HG03175 (cell line): ENCODE data around the gene LGR5.

Experiments
- ATAC-seq: cut with Tn5 transposase; IDR thresholded peaks from one replicate; pipeline ENCODE4 v1.9.1; 2021; ENCODE audit warnings: mild to moderate bottlenecking, moderate library complexity; ENCODE audit not compliant: unreplicated experiment

The LGR5 gene

GRCh38 chr12:71589478-71589881, 149.9 kb downstream of the LGR5 start:
- ATAC-seq: no peak

- no peak for ATAC-seq
Observed at GRCh38 chr12:71591601-71592000, 152.0 kb downstream of the LGR5 start.

- no peak for ATAC-seq
Observed at GRCh38 chr12:71592841-71593240, 153.2 kb downstream of the LGR5 start.

- no peak for ATAC-seq
Observed at GRCh38 chr12:71594214-71594948, 154.8 kb downstream of the LGR5 start.

- ATAC-seq: no peak
Observed at GRCh38 chr12:71599210-71599609, 159.6 kb downstream of the LGR5 start.

- ATAC-seq: no peak
Observed at GRCh38 chr12:71601546-71601945, 161.9 kb downstream of the LGR5 start.

- no peak for ATAC-seq
Observed at GRCh38 chr12:71602761-71603577, 163.4 kb downstream of the LGR5 start.

- ATAC-seq: no peak
Observed at GRCh38 chr12:71605039-71605438, 165.4 kb downstream of the LGR5 start.

- ATAC-seq: no peak
Observed at GRCh38 chr12:71607494-71608330, 168.1 kb downstream of the LGR5 start.

- no peak for ATAC-seq
Observed at GRCh38 chr12:71610031-71610795, 170.6 kb downstream of the LGR5 start.

GRCh38 chr12:71621938-71622337, 182.3 kb downstream of the LGR5 start:
- no peak for ATAC-seq

GRCh38 chr12:71625476-71625875, 185.9 kb downstream of the LGR5 start:
- no peak for ATAC-seq

- peak; percentile 70 for ATAC-seq
Observed at GRCh38 chr12:71626098-71626497, 186.5 kb downstream of the LGR5 start.

GRCh38 chr12:71626768-71627167, 187.2 kb downstream of the LGR5 start:
- ATAC-seq: no peak

- no peak for ATAC-seq
Observed at GRCh38 chr12:71627438-71628002, 187.9 kb downstream of the LGR5 start.
